H1 (cell line): ENCODE results near the gene EIF2S3B. TPM values are rescaled to one million over a fixed set of nuclear protein-coding genes. Genes with fewer than 3 reads are reported as not detected.

Experiments used
- polyA plus RNA-seq, 7 experiments: library from polyadenylated mRNA; depleted of rRNA in 3 of 7; stranded (reverse) in 5 of 7; unstranded in 2 of 7; fragments of >200 nt in 5 of 7; fragments of 200-250 nt in 2 of 7; gene quantifications; 1 replicate in 5 of 7; 2 replicates in 1 of 7; 4 replicates in 1 of 7; pipeline versions ENCODE4 v1.2.1 to v1.2.3, GENCODE V29; 2011 to 2013; ENCODE audit warnings: missing spikeins in 2 of 7, mixed read lengths in 2 of 7
- total RNA-seq: library from RNA; stranded (reverse); fragmentation: NEBNext Ultra II Directional; extraction: Animal tissue kit (Norgen Biotek cat#: 25700); gene quantifications from 2 replicates; pipeline ENCODE4 v1.2.1, GENCODE V29; 2021
- TF ChIP-seq, protein P1 (sequence below): IDR thresholded peaks from 2 replicates; pipeline ENCODE4 v1.6.1; 2012; ENCODE audit warnings: inconsistent platforms

The EIF2S3B gene
- total and polyA plus RNA-seq, 2 of the 8 experiments (the other 6 are each of a cell fraction or from before 2014, with no cell fraction given) = 3.1 to 6.7 TPM

DNA sequence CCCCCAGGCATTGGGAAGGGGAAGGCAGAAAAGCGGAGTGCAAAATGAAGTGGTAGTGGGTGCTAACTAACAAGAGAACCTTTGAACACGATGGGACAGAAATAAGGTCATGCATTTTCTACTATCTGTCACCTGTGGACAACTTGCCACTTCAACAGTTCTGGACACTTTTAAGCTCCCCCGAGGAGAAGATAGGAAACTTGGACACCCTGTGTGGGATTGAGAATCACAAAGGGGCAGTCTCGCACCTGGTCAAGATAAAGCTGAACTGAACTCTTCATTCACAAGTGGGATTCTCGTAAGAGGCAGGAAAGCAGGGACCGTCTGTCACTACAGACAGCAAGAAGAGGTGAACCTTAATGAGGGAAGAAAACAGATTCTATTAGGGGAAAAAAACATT lies 51.6 kb downstream of the EIF2S3B start (continued):
- TF ChIP-seq, protein P1, sequence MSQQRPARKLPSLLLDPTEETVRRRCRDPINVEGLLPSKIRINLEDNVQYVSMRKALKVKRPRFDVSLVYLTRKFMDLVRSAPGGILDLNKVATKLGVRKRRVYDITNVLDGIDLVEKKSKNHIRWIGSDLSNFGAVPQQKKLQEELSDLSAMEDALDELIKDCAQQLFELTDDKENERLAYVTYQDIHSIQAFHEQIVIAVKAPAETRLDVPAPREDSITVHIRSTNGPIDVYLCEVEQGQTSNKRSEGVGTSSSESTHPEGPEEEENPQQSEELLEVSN = no peak
